GM12892 (cell line): ENCODE results near the gene SHISA3.

Experiments used
- POLR2A ChIP-seq: IDR thresholded peaks from 2 replicates; pipeline ENCODE4 v1.6.1; 2011; ENCODE audit warnings: low read depth, low read length, control low read depth
- POLR2AphosphoS5 ChIP-seq: IDR thresholded peaks from 2 replicates; pipeline ENCODE4 v1.6.1; 2011; ENCODE audit warnings: low read depth, low read length, control low read depth
- TAF1 ChIP-seq: IDR thresholded peaks from 2 replicates; pipeline ENCODE4 v1.6.1; 2011; ENCODE audit warnings: low read depth, mild to moderate bottlenecking, control low read depth, low read length, borderline replicate concordance

GRCh38 chr4:42391981-42392380, 5.3 kb upstream of the SHISA3 start:
- TF ChIP-seq POLR2A, result no peak
- TF ChIP-seq TAF1, result no peak
- TF ChIP-seq POLR2AphosphoS5, result no peak
